ENCODE measurements around the gene RIMS3.

Gene RIMS3

DNA sequence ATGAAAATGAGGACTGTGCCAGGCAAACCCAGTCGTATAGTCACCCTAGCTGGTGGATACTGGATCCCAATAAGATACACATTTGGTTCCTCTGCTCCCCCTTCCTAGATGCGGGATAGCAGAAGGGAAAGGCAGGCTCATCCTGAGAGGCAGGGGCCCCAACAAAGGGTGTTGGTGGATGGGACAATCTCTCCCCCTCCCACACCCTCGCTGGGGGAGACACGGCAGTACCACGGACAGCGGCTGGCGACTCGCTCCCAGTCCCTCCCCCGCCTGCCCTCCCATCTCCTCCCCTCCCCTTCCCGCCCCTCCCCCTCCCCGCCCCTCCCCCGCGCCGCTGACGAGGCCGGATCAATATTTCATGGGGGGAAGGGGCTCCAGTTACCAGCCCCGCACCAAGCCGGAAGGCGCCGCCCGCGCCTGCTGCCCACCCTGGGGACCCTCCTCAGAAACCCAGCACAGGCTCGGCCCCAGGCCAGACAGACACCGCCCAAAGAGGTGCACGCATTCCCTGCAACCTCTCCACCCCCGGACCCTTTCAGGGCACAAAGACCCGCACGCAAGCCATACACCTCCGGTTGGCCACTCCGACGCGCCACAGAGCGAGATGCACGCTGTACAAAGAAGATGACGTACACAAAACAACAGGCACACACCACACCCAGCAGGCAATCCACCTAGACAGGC is 11.5 kb downstream of the RIMS3 start:
- no peak for DNase-seq (ENCODE audit: low read depth in 2 of 2)

DNA sequence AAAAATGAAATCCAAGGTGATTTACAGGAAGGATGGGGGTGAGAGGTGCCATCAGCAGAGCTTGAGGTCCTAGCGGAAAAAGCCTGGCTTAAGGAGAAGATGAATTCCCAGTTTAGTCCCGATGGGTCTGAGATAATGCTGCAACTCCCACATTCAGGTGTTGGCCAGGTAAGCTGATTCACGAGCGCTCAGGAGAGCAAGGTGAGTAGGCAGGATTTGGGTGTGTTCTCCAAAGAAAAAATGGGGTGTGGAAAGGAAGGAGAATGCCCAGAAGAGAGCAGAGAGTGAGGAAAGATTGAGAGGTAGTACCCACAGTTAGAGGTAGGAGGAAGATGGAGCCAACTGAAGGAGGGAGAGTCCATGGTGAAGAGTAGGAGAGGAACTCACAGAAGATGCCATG is 12.5 kb downstream of the RIMS3 start:
- no peak for DNase-seq (ENCODE audit: low read depth in 2 of 2)

DNA sequence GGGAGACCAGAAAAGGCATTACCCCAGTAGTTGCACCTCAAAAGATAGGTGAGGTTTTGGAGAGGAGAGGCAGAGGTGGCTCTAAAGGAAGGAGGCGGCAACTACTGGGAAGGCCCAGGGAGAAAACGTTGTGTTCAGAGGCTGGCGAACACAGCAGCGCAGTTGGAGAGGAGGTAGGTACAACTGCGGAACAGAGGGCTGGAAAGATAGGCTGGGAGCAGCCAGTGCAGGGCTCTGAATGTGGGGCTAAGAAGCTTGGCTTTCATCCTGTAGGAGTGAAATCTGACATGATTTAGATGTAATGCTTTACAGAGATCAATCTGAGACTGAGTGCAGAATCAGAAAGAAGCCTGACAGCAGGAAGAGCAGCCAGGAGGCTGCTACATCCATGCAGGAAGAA is 13.0 kb downstream of the RIMS3 start:
- no peak for DNase-seq (ENCODE audit: low read depth in 2 of 2)

DNA sequence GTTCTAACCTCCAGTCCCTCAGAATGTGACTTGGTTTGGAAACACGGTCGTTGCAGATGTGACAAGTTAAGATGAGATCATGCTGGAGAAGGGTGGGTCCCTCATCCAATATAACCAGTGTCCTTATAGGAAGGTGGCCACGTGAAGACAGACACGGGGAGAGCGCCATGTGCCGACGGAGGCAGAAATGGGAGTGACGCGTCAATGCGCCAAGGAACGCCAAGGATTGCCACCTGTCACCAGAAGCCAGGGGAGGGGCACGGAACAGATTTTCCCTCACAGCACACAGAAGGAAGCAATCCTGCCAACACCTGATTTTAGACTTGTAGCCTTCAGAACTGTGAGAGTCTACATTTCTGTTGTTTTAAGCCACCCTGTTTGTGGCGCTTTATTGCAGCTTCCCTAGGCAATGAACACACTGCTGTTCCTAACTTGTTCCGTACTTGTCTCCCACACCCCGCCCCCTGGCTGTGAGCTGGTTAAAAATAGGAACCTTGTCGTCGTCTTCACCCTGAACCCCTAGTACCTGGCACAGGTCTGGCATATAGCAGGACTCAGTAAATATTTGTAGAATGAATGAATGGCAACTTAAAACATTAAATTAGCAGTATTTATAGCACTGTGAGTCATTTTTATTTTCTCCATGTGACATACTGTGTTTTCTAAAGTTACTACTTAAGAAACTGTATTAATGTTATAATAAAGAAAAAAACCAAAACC is 14.2 kb downstream of the RIMS3 start:
- no peak for DNase-seq (ENCODE audit: low read depth in 2 of 2)

DNA sequence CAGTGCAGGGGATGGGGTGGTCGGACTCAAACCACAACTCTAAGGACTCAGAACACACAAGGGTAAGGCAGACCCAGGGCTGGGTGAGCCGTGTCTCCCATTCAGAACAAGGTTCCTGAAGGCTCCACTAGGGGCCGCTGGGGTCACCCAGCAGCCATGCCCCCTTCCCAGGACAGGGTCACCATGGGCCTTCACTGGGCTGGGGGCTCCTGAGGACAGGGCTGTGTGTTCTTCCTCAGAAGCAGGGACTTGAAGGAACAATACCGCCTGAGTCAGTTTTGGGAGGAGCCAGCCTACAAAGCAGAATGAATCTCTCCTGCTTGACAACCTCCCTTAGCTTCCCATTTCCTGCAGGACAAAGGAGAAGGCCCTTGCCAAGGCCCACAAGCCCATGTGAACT is 15.4 kb downstream of the RIMS3 start:
- DNase-seq (ENCODE audit: low read depth in 2 of 2) = no peak

DNA sequence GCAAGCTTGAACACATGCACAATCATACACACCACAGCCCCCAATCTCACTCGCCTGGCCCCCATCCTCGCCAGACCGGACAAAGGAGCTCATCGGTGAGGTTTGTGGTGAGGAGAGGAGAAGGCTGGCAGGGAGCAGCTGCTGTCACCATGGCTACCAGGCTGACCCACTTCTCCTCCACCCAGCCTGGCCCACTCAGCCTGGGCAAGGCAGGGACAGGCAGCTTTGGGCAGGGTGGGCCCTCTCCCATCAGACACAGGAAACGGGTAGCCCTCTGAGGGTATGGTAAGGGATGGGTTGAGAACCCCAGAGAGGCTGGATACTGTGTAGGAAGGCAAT is 15.9 kb downstream of the RIMS3 start:
- no peak for DNase-seq (ENCODE audit: low read depth in 2 of 2)

DNA sequence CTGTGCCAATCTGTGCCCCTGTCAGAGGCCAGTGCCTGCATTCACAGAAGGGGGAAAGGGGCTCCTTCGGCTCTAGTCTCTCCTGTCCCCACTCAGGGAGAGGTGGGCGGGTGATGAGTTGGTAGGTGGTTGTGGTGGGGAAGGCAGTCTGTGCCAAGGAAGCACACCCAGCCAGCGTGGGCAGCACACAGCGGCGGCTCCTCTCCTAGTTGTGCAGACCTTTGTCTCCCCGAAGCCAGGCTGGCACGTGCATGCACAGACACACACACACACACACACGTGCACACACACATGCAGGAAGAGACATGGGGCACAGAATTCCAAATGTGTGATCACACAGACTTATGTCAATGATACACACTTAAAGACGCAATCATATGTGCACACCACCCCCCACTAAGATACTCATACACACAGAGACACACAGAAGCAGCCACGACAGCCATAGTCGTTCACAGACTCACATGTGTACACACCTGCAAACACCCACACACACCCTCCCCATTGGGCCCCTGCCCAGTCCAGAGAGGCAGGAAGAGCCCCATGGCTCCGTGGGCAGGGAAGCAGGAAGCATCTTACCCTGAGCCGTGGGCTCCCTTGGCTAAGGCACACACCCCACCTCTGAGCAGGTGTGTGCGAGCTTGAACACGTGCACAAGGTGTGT is 16.4 kb downstream of the RIMS3 start:
- no peak for DNase-seq (ENCODE audit: low read depth in 2 of 2)

DNA sequence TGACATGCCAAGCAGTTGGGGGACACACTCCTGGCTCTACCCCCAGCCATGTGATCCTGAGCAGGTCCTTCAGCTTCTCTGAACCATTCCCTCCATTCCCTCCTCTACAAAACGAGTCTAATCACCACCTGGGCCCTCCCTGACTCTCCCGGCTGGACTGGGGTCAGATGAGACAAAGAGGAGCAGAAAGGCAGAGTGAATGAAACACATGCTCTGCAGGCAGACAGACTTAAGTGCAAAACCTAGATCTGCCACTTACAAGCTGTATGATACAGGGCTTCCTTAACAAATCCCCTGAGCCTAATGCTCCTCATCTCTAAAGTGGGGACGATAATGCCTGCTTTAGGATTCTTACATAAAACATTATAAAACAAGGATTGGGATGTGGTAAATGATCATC is 17.3 kb downstream of the RIMS3 start:
- no peak for DNase-seq (ENCODE audit: low read depth in 2 of 2)

DNA sequence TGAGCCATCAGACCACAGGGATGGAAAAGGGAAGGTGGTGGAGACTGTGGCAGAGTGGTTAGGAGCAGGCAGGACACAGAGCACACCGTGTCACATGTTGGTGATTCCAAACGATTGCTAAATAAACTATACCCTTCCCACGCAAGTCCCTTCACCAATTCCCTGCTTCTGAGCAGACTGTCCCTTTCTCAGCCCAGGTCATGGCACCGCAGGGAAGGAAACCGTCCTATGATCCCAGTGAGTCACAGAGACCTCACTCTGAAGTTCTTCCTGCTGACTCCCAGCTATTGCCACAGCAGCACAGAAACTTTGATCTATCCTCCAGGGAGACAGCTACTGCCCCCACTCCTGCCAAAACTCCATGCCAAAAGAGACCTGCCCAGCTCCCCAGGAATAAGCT is 19.2 kb downstream of the RIMS3 start:
- DNase-seq (ENCODE audit: low read depth in 2 of 2) = no peak

DNA sequence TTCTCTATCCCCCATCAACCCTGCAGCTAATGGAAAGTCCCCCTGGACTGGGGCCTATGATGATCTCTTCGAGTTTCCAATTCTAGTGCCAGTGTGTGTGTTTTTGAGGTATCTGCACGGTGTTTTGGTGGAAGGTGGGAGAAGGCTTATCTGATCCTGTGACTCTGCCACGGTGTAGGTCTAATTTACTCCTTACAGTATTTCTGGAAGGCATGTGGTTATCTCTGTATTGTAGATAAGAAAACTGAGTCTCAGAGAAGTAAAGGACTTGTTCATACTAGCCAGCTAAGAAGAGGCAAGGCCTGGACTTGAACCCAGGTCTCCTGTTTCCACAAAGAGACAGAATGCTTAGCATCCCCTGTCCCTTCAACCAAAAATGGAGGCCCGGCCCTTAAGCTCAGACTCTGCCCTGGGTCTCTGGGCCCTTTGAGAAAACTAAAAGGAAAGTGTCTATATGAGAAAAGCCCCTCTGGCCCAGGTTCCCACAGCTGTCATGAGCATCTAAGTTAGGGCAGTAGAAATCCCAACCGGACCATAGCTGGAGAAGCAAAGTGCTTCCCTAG is 20.3 kb downstream of the RIMS3 start:
- DNase-seq (ENCODE audit: low read depth in 2 of 2) = no peak

DNA sequence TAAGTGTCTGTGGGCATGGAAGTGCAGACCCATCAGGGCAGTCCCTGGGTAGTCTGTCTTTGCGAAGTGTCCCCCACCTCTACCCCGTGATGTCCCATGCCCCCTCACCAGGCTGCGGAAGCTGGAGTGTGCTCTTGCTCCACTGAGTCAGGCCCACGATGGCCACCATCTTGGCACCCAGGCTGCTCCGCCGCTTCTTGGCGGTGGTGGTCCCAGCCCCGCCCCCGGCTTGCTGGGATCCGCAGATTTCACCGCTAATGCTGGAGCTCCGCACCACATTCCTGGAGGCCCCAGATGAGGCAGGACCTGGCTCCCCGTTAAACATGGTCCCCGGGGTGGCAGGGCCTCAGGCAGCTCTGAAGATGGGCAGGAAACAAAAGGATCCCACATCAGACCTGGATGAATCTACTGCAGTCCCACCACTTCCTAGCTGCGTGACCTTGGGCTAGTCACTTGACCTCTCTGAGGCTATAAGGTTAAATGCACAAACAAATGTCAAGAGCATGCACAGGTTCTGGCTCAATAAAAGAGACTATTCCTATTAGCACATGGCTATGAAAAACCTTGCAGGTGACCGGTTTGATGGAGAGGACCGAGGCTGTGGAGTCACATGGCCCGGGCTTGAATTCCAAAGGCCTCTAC is 23.8 kb downstream of the RIMS3 start:
- DNase-seq (ENCODE audit: low read depth in 2 of 2) = no peak

DNA sequence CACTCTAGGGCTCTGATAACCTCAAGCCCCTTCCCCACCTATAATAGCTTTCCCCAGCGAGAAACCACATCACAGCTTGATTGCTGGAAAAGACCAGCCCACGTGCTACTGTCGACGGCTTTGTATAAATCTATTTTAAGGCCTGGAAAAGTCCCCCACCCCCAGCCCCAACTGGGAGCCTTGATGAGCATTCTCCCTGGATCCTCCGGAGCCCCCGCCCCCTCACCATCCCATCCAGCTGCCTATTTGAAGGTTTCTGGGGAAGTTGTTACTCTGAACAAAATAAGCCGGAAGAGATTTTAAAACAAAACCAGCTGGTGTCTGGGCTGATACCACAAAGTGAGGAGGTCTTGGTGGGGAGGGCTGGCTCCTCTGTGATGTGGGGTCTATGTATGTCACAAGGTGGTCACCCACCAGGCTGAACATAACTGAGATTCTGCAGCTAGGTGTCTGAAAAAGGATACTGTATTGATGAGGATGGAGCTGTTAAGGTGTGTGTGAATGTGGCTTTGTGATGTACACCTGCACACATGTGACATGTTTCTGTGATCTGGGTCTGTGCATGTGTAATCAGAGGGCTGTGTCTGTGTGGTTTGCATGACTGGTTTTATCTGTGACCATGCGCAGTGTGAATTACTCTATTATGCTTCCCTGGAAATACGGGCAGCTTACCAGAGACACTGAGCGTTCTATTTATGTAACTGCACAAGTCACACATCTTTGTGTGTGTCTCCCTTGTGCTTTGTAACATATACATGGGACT is 25.0 kb downstream of the RIMS3 start:
- no peak for DNase-seq (ENCODE audit: low read depth in 2 of 2)

DNA sequence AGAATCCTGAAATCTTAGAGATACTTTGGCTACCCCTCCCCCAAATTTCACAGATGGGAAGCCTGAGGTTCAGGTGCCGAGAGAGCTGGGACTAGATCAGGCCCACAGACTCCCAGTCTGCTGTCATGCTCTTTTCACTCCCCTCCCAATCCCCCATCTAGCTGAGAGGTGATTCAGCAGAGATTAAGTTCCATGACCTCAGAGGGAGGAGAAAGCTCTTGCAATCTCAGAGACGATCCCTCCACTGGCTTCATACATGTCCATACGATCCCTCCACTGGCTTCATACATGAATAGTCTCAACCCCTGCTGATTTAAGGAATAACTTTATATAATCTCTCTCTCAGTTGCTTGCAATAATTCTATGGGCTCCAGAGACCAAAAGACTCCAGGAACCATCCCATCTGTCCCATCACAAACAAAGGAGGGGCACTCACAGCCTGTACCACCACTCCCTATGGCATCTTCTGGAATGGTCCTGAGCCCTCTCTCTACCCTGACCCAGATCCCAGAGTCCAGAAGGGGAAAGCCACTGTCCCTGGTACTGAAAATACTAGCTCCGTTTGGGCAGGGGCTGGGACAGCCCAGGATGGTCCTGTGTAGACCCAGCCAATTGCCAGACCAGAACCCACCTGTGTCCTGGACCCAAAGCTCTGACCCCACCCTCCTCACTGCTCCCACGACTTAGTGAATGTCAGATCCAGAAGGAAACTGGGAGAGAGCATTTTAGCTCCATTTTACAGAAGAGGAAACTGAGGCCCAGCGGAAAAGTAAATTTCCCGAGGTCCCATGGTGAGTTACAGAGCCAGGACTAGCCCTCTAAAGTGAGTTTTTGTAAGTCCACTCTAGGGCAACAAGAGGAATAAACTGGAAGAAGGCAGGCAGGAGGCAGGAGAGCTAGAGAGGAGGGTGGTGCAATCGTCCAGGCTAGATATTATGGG is 27.1 kb downstream of the RIMS3 start:
- DNase-seq (ENCODE audit: low read depth in 2 of 2) = no peak

DNA sequence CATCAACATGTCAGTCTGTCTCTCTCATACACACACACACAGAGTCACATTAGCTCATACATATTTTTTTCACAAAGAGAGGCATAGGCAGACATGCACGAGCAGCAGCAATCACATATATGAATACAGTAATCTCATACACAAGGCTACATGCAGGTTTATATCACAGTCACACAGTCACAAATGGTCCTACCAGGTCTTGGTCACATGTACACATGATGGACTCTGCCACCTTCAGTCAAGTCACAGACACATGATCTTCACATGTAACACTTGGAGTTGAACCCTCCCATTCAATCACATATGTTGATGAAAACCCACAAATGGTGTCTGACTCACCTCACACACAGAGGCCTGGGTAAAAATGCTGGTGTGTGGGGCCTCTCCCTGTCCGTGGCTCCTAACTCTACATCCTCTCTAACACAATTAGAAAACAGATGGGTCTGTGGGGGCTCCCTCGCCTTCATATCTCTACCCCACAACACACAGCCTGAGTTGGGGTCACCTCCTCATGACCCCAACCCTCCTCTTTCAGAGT is 27.9 kb downstream of the RIMS3 start:
- no peak for DNase-seq (ENCODE audit: low read depth in 2 of 2)

DNA sequence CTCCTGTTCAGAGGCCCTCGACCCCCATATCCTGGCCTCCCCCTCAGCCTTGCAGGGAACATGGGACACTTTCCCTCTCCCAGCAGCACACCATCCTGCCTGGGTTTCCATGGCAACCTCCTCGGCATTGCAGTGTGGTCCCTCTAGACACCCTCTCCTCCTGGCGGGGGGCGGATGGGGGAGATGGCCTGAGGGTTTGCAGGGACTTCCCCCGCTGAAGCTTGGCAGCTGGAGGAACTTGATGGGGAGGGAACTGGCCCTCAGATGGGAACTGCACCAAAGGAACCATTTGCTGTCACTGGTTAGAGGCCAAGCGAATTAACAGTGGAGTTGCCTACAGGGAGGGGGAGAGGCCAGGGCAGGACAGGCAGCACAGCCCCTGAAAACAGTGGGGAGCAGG is 28.7 kb downstream of the RIMS3 start:
- DNase-seq (ENCODE audit: low read depth in 2 of 2) = no peak

DNA sequence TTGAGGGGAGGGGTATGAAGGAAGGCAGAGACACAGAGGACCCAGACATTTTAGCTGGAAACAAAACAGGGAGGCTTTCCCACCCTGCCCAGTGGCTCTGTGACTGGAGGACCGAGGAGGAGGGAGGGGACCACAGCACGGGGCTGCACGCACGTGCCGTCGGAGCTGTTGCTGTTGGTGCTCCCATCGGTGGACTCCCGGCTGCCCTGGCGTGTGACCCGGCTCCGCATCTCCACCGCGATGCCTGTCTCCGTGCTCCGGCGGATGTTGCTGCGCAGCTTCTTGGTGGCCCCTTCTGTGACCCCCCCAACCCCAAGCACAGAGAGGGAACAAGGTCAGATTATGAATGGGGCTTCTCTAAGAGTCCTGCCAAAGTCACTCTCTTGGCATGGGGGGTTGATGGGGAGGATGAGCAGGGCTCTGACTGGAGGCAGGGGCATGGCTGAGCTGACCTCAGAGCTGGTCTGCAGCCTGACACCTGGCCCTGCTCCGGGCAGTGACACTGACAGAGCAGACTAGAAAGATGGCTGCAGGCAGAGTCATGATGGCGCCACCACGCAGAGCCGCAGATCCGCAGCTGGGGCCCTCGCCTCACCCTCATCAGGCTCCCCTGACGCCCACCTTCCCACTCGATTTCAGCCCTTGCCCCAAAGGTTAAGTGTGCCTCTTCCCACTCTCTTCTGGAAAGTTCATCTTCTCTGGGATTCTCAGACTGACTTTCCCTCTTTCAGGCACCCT is 29.6 kb downstream of the RIMS3 start:
- no peak for DNase-seq (ENCODE audit: low read depth in 2 of 2)

DNA sequence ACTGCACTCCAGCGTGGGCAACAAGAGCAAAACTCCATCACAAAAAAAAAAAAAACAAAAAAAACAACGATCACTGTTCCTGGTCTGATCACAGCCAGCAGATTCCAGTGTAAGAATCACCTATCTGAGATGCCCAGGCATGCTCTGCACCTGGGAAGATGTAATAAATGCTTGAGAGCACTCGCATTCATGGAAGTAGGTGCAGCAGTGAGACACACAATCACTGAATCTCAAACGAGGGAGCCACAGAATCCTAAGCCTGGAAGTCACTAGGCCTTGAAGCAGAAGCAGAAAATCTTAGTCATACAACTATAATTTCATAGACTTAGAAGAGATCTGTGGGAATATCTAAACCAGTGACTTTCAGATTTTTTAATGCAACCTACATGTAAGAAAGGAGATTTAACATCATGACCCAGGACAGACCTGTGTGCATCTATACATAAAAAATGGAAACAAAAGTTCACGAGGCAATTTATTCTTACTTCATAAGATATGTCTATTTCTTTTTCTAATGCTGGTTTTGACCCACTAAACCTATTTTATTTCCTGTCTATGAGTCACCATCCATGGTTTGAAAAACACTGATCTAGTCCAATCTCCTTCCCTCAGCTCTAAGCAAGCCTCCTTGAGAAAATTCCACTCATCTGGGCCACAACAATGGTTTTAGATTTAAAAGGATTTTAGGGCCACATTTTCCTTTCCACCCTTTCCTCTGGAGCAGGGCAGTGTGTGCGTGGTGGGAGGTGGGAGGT is 30.4 kb downstream of the RIMS3 start:
- DNase-seq (ENCODE audit: low read depth in 2 of 2) = no peak

DNA sequence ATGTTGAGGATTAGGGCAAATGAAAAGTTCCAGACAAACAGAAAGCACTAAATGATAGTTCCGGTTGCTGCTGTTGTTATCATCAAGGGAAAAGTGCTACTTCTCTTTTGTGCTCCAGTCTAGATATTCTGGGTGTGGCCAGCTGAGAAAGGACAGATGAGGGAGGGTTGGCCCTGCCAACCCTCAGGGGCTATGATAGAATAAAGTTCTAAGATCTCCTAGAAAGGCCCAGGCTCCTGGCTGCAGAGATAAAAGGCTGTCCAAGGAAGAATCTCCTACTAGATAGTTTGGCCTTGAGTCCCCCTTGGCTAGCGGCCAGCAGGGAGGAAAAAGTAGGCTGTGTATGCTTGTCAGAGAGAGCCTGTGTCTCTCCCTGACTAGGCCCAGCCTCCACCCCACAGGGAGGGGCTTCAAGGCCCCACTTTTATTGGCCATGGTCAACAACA is 31.5 kb downstream of the RIMS3 start:
- no peak for DNase-seq (ENCODE audit: low read depth in 2 of 2)

DNA sequence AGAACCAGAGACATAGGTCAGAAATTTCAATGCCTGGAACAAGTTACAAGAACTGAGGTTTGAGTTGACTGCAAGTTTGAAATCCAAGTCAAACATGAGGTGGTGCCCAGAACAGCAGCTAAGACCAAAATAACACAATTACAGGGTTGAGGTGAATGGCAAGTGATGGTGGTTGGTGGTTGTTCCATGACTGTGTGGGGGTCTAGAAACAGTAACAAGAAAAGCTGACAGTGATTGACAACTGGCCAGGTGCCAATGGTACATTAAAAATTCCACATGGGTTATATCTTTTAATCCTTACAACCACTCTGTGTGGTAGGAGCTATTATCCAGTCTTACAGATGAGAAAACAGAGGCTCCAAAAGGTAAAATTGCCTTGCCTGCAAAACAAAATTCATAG is 32.0 kb downstream of the RIMS3 start:
- no peak for DNase-seq (ENCODE audit: low read depth in 2 of 2)
